Calu3 (cell line): ENCODE measurements around the gene RHBG. TPM values are rescaled to one million over a fixed set of nuclear protein-coding genes. Genes with fewer than 3 reads are reported as not detected.

Source experiments
- BruUV-seq: library from RNA; stranded (reverse); fragments of 400-500 nt; replicated peaks from 2 replicates; lab custom pipeline; 2021; lab: Mats Ljungman, UMichigan
- CTCF ChIA-PET: fragments of 300-600 bp; sonication (Branson Sonifier 250); formaldehyde crosslinking; loops from one replicate; lab custom pipeline; 2022; ENCODE audit warnings: antibody characterized with exemption; lab: Charles Lee
- DNase-seq: peaks from one replicate; pipeline ENCODE4 v3.0.0; 2022
- H3K27ac Mint-ChIP-seq: one replicate; pipeline ENCODE4 v1.8.0; 2022; ENCODE audit warnings: mixed read lengths; ENCODE audit not compliant: unreplicated experiment
- H3K27me3 Mint-ChIP-seq: one replicate; pipeline ENCODE4 v1.8.0; 2022; ENCODE audit warnings: mixed read lengths; ENCODE audit not compliant: unreplicated experiment
- H3K36me3 Mint-ChIP-seq: one replicate; pipeline ENCODE4 v1.8.0; 2022; ENCODE audit warnings: mild to moderate bottlenecking, moderate library complexity, mixed read lengths; ENCODE audit not compliant: insufficient read depth, unreplicated experiment
- H3K4me1 Mint-ChIP-seq: one replicate; pipeline ENCODE4 v1.8.0; 2022; ENCODE audit warnings: mild to moderate bottlenecking, low read depth, mixed read lengths; ENCODE audit not compliant: unreplicated experiment
- H3K4me3 Mint-ChIP-seq: one replicate; pipeline ENCODE4 v1.8.0; 2022; ENCODE audit warnings: mild to moderate bottlenecking, low read depth, moderate library complexity, mixed read lengths; ENCODE audit not compliant: unreplicated experiment
- H3K9me3 Mint-ChIP-seq: one replicate; pipeline ENCODE4 v1.8.0; 2022; ENCODE audit warnings: low read depth, mixed read lengths; ENCODE audit not compliant: unreplicated experiment
- intact Hi-C: fragments of 100-400 bp; cut with micrococcal nuclease; formaldehyde crosslinking; loops from one replicate; pipeline ENCODE4 v1.10.0; 2022; ENCODE audit not compliant: unreplicated experiment
- total RNA-seq: library from RNA; stranded (reverse); gene quantifications from 2 replicates; pipeline ENCODE4 v1.2.3, GENCODE V29; 2022
- TF ChIP-seq, protein P1 (sequence below): fragments of 200-600 bp; IDR thresholded peaks from one replicate; pipeline ENCODE4 v1.8.0; 2022; ENCODE audit warnings: antibody characterized with exemption; ENCODE audit not compliant: unreplicated experiment

Gene RHBG
- total RNA-seq, 1 experiment from 2014 or later, result 0.26 TPM

DNA sequence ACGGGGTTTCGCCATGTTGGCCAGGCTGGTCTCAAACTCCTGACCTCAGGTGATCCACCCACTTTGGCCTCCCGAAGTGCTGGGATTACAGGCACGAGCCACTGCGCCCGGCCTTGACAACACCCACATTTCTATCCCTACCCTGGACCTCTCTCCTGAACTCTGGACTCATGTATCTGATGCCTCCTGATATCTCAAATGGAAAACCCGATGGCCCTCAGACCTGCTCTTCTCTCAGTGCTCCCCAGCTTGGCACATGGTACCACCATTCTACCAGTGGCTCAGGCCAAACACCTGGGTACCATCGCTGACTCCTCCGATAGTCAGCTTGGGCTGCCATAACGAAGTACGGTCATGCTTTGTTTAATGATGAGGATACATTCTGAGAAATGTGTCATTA is 8.5 kb upstream of the RHBG start:
- BruUV-seq, result no TSS peak
- Mint-ChIP-seq H3K4me1 (no peaks in the 10 kb centered on the region), H3K27ac (no peak overlapping the region), H3K27me3 (peaks cover 74% of the 10 kb centered on the region), H3K4me3 (no peak overlapping the region), H3K36me3 (peaks cover 5% of the 10 kb centered on the region), H3K9me3 (no peaks in the 10 kb centered on the region)
- no peak for DNase-seq
- TF ChIP-seq, protein P1, sequence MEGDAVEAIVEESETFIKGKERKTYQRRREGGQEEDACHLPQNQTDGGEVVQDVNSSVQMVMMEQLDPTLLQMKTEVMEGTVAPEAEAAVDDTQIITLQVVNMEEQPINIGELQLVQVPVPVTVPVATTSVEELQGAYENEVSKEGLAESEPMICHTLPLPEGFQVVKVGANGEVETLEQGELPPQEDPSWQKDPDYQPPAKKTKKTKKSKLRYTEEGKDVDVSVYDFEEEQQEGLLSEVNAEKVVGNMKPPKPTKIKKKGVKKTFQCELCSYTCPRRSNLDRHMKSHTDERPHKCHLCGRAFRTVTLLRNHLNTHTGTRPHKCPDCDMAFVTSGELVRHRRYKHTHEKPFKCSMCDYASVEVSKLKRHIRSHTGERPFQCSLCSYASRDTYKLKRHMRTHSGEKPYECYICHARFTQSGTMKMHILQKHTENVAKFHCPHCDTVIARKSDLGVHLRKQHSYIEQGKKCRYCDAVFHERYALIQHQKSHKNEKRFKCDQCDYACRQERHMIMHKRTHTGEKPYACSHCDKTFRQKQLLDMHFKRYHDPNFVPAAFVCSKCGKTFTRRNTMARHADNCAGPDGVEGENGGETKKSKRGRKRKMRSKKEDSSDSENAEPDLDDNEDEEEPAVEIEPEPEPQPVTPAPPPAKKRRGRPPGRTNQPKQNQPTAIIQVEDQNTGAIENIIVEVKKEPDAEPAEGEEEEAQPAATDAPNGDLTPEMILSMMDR, result no peak
- intact Hi-C loops, result no loop called here
- CTCF ChIA-PET, result no interaction called here

DNA sequence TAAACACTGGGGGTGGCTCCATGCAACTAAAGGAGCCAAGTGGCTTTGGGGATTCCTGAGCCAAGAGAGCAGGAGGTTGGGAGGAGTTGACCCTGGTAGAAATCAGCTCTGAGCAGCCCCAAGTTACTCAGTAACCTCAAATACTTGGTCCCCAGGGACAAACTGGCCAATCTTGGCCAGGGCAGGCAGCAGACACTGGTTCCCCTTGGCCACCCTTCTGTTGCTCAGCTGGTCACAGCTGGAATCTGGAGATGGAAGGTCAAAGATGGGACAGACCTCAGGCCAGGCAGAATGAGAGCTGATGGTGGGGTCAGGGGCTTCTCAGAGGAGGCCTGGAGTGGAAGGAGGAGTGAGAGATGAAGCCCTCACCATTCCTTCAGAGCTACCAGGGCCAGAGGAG is 3.3 kb upstream of the RHBG start:
- H3K9me3 Mint-ChIP-seq, result no peaks in the 10 kb centered on the region
- no TSS peak for BruUV-seq
- H3K27me3 Mint-ChIP-seq, result peaks cover 29% of the 10 kb centered on the region
- CTCF ChIA-PET, result no interaction called here
- intact Hi-C loops, result no loop called here
- H3K4me3 Mint-ChIP-seq, result no peak overlapping the region
- H3K27ac Mint-ChIP-seq, result no peak overlapping the region
- H3K4me1 Mint-ChIP-seq, result peaks cover 7% of the 10 kb centered on the region
- no peak for DNase-seq
- TF ChIP-seq, protein P1, result no peak
- peaks cover 9% of the 10 kb centered on the region for H3K36me3 Mint-ChIP-seq

DNA sequence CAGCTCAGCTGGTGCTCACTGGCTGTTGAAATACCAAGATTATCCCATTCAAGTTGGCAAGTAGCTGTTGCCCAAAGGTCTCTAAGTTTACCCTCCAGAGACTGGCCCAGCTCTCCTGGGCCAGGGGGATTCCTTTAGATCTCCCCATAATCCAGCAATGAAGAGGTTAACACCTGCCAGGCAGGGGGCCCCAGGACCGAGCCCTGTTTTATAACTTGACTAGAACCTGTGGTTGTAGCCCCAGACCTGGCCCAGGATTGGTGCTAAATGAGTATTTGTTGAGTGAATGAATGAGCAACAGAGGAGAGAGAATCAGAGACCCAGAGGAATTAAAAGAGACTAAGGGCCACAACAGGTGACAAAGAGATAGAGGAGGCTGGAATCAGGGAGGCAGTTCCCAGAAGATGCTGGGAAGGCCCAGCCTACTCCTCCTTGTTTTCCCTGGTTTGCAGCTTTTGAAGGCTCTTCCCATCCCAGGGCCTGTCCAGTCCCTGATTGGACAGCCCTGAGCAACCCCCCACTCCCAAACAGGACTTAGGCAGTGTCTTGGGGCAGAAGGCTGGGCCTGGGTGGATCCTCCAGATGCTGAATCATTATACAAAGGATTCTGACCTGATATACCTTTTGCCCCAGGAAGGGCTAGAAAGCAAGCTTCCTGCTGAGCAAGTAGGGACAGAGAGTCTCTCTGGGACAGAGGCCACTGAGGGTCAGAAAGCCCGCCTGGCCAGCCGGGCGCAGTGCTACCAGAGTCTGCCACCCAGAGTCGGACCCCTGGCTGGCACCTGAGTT is 2.4 kb upstream of the RHBG start:
- Mint-ChIP-seq H3K4me3 (no peak overlapping the region), H3K4me1 (peaks cover 7% of the 10 kb centered on the region), H3K27me3 (peaks cover 30% of the 10 kb centered on the region), H3K9me3 (no peaks in the 10 kb centered on the region), H3K27ac (no peak overlapping the region), H3K36me3 (peaks cover 9% of the 10 kb centered on the region)
- no TSS peak for BruUV-seq
- TF ChIP-seq, protein P1, result no peak
- CTCF ChIA-PET, result no interaction called here
- intact Hi-C loops, result no loop called here
- DNase-seq, result no peak

DNA sequence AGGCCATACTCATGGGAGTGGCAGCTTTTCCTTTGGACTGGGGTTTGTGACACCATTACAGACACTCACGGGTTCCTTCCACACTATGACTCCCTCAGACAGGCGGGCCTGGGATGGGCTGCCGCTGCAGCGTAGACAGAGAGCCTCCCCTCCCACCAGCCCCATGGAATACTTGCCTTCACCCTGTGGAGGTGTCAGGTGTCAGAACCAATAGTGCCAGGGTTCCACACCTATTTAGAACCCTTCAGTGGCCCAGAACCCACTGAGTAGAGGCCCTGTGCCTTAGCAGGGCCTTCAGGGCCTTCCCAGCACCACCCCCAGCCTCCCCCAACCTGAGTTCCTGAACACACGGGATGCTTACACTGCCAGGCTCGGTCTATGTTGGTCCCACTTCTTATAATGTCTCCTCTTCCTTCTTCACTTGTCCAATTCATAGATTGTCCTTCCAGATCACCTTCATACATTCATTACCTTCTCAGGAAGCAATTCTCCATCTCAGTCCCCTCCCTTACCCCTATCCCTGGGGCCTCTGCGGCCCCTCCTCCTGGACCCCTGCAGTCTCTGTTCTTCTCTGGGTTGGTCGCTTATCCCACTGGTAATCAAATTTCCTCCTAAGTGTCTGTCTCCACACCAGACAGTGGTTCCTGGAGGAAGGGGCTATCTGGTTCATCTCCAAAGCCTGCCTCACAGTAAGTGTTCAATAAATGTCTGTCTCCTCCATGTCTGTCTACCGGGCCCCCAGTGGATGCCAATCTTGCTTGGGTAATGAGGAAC is 1.4 kb upstream of the RHBG start:
- peaks cover 40% of the 10 kb centered on the region for H3K27me3 Mint-ChIP-seq

More for the DNA sequence above, 1.4 kb upstream of the RHBG start:
- Mint-ChIP-seq H3K4me3 (no peak overlapping the region), H3K36me3 (peaks cover 9% of the 10 kb centered on the region), H3K4me1 (peaks cover 7% of the 10 kb centered on the region), H3K27ac (no peak overlapping the region), H3K9me3 (no peaks in the 10 kb centered on the region)
- BruUV-seq, result no TSS peak
- TF ChIP-seq, protein P1, result no peak
- intact Hi-C loops, result no loop called here
- CTCF ChIA-PET, result no interaction called here
- DNase-seq, result no peak
